Hematopoietic multipotent progenitor cell treated with erythropoietin and hydrocortisone succinate and interleukin-3 and kit ligand, for 8 days (in vitro differentiated cells): ENCODE measurements around the gene DEDD2.

Experiments used
- DNase-seq: peaks from one replicate; pipeline ENCODE4 v3.0.0-alpha.2; 2015

Gene DEDD2

GRCh38 chr19:42198676-42199439 lies 18.6 kb downstream of the DEDD2 start:
- DNase-seq: peak; percentile 42

- no peak for DNase-seq
Measured at GRCh38 chr19:42197375-42197817, 20.1 kb downstream of the DEDD2 start.

- no peak for DNase-seq
Measured at GRCh38 chr19:42196011-42197001, 21.2 kb downstream of the DEDD2 start.

GRCh38 chr19:42193706-42194105 lies 23.8 kb downstream of the DEDD2 start:
- no peak for DNase-seq

- no peak for DNase-seq
Measured at GRCh38 chr19:42193294-42193693, 24.2 kb downstream of the DEDD2 start.

GRCh38 chr19:42191855-42192254 lies 25.6 kb downstream of the DEDD2 start:
- peak; percentile 54 for DNase-seq

- DNase-seq: no peak
Measured at GRCh38 chr19:42191330-42191729, 26.1 kb downstream of the DEDD2 start.

- no peak for DNase-seq
Measured at GRCh38 chr19:42189133-42189532, 28.3 kb downstream of the DEDD2 start.

GRCh38 chr19:42188665-42189064 lies 28.8 kb downstream of the DEDD2 start:
- DNase-seq: no peak

- DNase-seq: no peak
Measured at GRCh38 chr19:42185277-42185676, 32.2 kb downstream of the DEDD2 start.

GRCh38 chr19:42184401-42184861 lies 33.0 kb downstream of the DEDD2 start:
- peak; percentile 82 for DNase-seq

GRCh38 chr19:42178791-42179674 lies 38.4 kb downstream of the DEDD2 start:
- no peak for DNase-seq

GRCh38 chr19:42177686-42178019 lies 39.8 kb downstream of the DEDD2 start:
- no peak for DNase-seq

- DNase-seq: peak; percentile 56
Measured at GRCh38 chr19:42176990-42177685, 40.3 kb downstream of the DEDD2 start.

GRCh38 chr19:42176649-42176989 lies 40.9 kb downstream of the DEDD2 start:
- DNase-seq: no peak

GRCh38 chr19:42175952-42176648 lies 41.4 kb downstream of the DEDD2 start:
- DNase-seq: no peak

GRCh38 chr19:42174958-42175734 lies 42.3 kb downstream of the DEDD2 start:
- DNase-seq: no peak

GRCh38 chr19:42174188-42174587 lies 43.3 kb downstream of the DEDD2 start:
- no peak for DNase-seq

- DNase-seq: no peak
Measured at GRCh38 chr19:42173695-42174094, 43.8 kb downstream of the DEDD2 start.

GRCh38 chr19:42172261-42172660 lies 45.2 kb downstream of the DEDD2 start:
- DNase-seq: no peak

- DNase-seq: no peak
Measured at GRCh38 chr19:42170715-42171114, 46.8 kb downstream of the DEDD2 start.
